Activated naive CD8-positive, alpha-beta T cell treated with anti-CD3 and anti-CD28 coated beads, Interleukin-2, amount 50 U/mL, for 24 hours (primary cell): ENCODE measurements around the gene OBI1.
"Not testable (repeated sequence)": the region's sequence is repeated elsewhere in the genome, so short reads cannot be mapped to it uniquely, and the experiment has no call there.

ENCODE experiments used
- ATAC-seq: fragments of 150-1000 bp; cut with Tn5 transposase; one replicate; pipeline ENCODE4 v1.10.0; 2021
- DNase-seq: peaks from one replicate; pipeline ENCODE4 v3.0.0; 2021
- H3K27ac Mint-ChIP-seq: one replicate; pipeline ENCODE4 v1.8.0; 2021; ENCODE audit warnings: mild to moderate bottlenecking, mixed read lengths
- H3K27me3 Mint-ChIP-seq: one replicate; pipeline ENCODE4 v1.8.0; 2021; ENCODE audit warnings: mixed read lengths
- H3K36me3 Mint-ChIP-seq: one replicate; pipeline ENCODE4 v1.8.0; 2021; ENCODE audit warnings: low read depth, mixed read lengths
- H3K4me1 Mint-ChIP-seq: one replicate; pipeline ENCODE4 v1.8.0; 2021; ENCODE audit warnings: mixed read lengths
- H3K4me3 Mint-ChIP-seq: one replicate; pipeline ENCODE4 v1.8.0; 2021; ENCODE audit warnings: mild to moderate bottlenecking, moderate library complexity, mixed read lengths
- H3K9me3 Mint-ChIP-seq: one replicate; pipeline ENCODE4 v1.8.0; 2021; ENCODE audit warnings: mixed read lengths

The OBI1 gene

GRCh38 chr13:78657699-78658629, 991 bp downstream of the OBI1 start:
- no peak for DNase-seq
- peak overlapping the region; percentile 99 for H3K4me3 Mint-ChIP-seq
- H3K4me1 Mint-ChIP-seq, result peaks cover 41% of the 10 kb centered on the region
- H3K36me3 Mint-ChIP-seq, result peaks cover 15% of the 10 kb centered on the region
- H3K9me3 Mint-ChIP-seq, result no peaks in the 10 kb centered on the region
- no peaks in the 10 kb centered on the region for H3K27me3 Mint-ChIP-seq
- peak overlapping the region; percentile 99 for H3K27ac Mint-ChIP-seq
- peak; percentile 20 for ATAC-seq

GRCh38 chr13:78655906-78656305, 3.0 kb downstream of the OBI1 start:
- H3K4me1 Mint-ChIP-seq, result peaks cover 39% of the 10 kb centered on the region
- no peak overlapping the region for H3K4me3 Mint-ChIP-seq
- no peaks in the 10 kb centered on the region for H3K9me3 Mint-ChIP-seq
- ATAC-seq, result no peak
- H3K27me3 Mint-ChIP-seq, result no peaks in the 10 kb centered on the region
- H3K27ac Mint-ChIP-seq, result no peak overlapping the region
- peaks cover 15% of the 10 kb centered on the region for H3K36me3 Mint-ChIP-seq
- no peak for DNase-seq

GRCh38 chr13:78655007-78655406, 3.9 kb downstream of the OBI1 start:
- Mint-ChIP-seq H3K27me3 (no peaks in the 10 kb centered on the region), H3K4me1 (peaks cover 39% of the 10 kb centered on the region), H3K27ac (no peak overlapping the region), H3K36me3 (peaks cover 15% of the 10 kb centered on the region), H3K4me3 (no peak overlapping the region), H3K9me3 (no peaks in the 10 kb centered on the region)
- DNase-seq (no peak), ATAC-seq (no peak)

- H3K36me3 Mint-ChIP-seq, result peaks cover 15% of the 10 kb centered on the region
- DNase-seq (no peak), ATAC-seq (peak; percentile 33)
- H3K27ac Mint-ChIP-seq, result no peak overlapping the region
- H3K4me1 Mint-ChIP-seq, result peaks cover 21% of the 10 kb centered on the region
- H3K4me3 Mint-ChIP-seq, result no peak overlapping the region
- H3K27me3 Mint-ChIP-seq, result no peaks in the 10 kb centered on the region
- H3K9me3 Mint-ChIP-seq, result no peaks in the 10 kb centered on the region
Observed at GRCh38 chr13:78652651-78653050, 6.3 kb downstream of the OBI1 start.

- H3K4me1 Mint-ChIP-seq, result peaks cover 17% of the 10 kb centered on the region
- H3K27ac Mint-ChIP-seq, result no peak overlapping the region
- peak; percentile 75 for ATAC-seq
- H3K9me3 Mint-ChIP-seq, result no peaks in the 10 kb centered on the region
- H3K4me3 Mint-ChIP-seq, result no peak overlapping the region
- H3K36me3 Mint-ChIP-seq, result peaks cover 13% of the 10 kb centered on the region
- H3K27me3 Mint-ChIP-seq, result no peaks in the 10 kb centered on the region
- DNase-seq, result no peak
Observed at GRCh38 chr13:78650717-78651083, 8.3 kb downstream of the OBI1 start.

GRCh38 chr13:78649997-78650716, 8.8 kb downstream of the OBI1 start:
- DNase-seq (no peak), ATAC-seq (peak; percentile 28)
- Mint-ChIP-seq H3K27ac (no peak overlapping the region), H3K4me1 (peaks cover 14% of the 10 kb centered on the region), H3K9me3 (no peaks in the 10 kb centered on the region), H3K27me3 (no peaks in the 10 kb centered on the region), H3K4me3 (no peak overlapping the region), H3K36me3 (peaks cover 10% of the 10 kb centered on the region)

- not testable (repeated sequence) for H3K4me1 Mint-ChIP-seq
Observed at GRCh38 chr13:78647109-78647678, 11.8 kb downstream of the OBI1 start.

GRCh38 chr13:78638216-78638615, 20.7 kb downstream of the OBI1 start:
- no peaks in the 10 kb centered on the region for H3K27me3 Mint-ChIP-seq
- no peak overlapping the region for H3K4me3 Mint-ChIP-seq
- H3K4me1 Mint-ChIP-seq, result peaks cover 6% of the 10 kb centered on the region
- no peak overlapping the region for H3K27ac Mint-ChIP-seq
- H3K9me3 Mint-ChIP-seq, result no peaks in the 10 kb centered on the region
- ATAC-seq (no peak), DNase-seq (no peak)
- peaks cover 78% of the 10 kb centered on the region for H3K36me3 Mint-ChIP-seq

More at GRCh38 chr13:78647109-78647678, 11.8 kb downstream of the OBI1 start:
- H3K27ac Mint-ChIP-seq, H3K27me3 Mint-ChIP-seq, DNase-seq, H3K4me3 Mint-ChIP-seq, ATAC-seq, H3K9me3 Mint-ChIP-seq: not testable (repeated sequence)
- peaks cover 13% of the 10 kb centered on the region for H3K36me3 Mint-ChIP-seq

- Mint-ChIP-seq H3K27me3 (no peaks in the 10 kb centered on the region), H3K9me3 (no peaks in the 10 kb centered on the region), H3K36me3 (peaks cover 84% of the 10 kb centered on the region), H3K4me3 (no peak overlapping the region), H3K27ac (no peak overlapping the region), H3K4me1 (peaks cover 6% of the 10 kb centered on the region)
- DNase-seq, result no peak
- ATAC-seq, result no peak
Observed at GRCh38 chr13:78636495-78636894, 22.5 kb downstream of the OBI1 start.

- peaks cover 87% of the 10 kb centered on the region for H3K36me3 Mint-ChIP-seq
Observed at GRCh38 chr13:78632996-78633395, 26.0 kb downstream of the OBI1 start.

GRCh38 chr13:78631077-78631476, 27.9 kb downstream of the OBI1 start:
- DNase-seq (no peak), ATAC-seq (no peak)
- no peaks in the 10 kb centered on the region for H3K27me3 Mint-ChIP-seq
- no peaks in the 10 kb centered on the region for H3K9me3 Mint-ChIP-seq
- no peak overlapping the region for H3K27ac Mint-ChIP-seq
- H3K36me3 Mint-ChIP-seq, result peaks cover 85% of the 10 kb centered on the region
- no peaks in the 10 kb centered on the region for H3K4me1 Mint-ChIP-seq
- no peak overlapping the region for H3K4me3 Mint-ChIP-seq

More at GRCh38 chr13:78632996-78633395, 26.0 kb downstream of the OBI1 start:
- Mint-ChIP-seq H3K9me3 (no peaks in the 10 kb centered on the region), H3K27me3 (no peaks in the 10 kb centered on the region), H3K4me1 (no peaks in the 10 kb centered on the region), H3K27ac (no peak overlapping the region), H3K4me3 (no peak overlapping the region)
- ATAC-seq (no peak), DNase-seq (no peak)

GRCh38 chr13:78630511-78630910, 28.4 kb downstream of the OBI1 start:
- Mint-ChIP-seq H3K27me3 (no peaks in the 10 kb centered on the region), H3K36me3 (peaks cover 83% of the 10 kb centered on the region), H3K27ac (no peak overlapping the region), H3K4me3 (no peak overlapping the region), H3K4me1 (no peaks in the 10 kb centered on the region), H3K9me3 (no peaks in the 10 kb centered on the region)
- ATAC-seq (no peak), DNase-seq (no peak)

- H3K4me3 Mint-ChIP-seq, result no peak overlapping the region
- no peak overlapping the region for H3K27ac Mint-ChIP-seq
- DNase-seq (no peak), ATAC-seq (no peak)
- no peaks in the 10 kb centered on the region for H3K4me1 Mint-ChIP-seq
- peaks cover 66% of the 10 kb centered on the region for H3K36me3 Mint-ChIP-seq
- no peaks in the 10 kb centered on the region for H3K27me3 Mint-ChIP-seq
- H3K9me3 Mint-ChIP-seq, result no peaks in the 10 kb centered on the region
Observed at GRCh38 chr13:78625384-78625783, 33.6 kb downstream of the OBI1 start.

GRCh38 chr13:78623132-78623531, 35.8 kb downstream of the OBI1 start:
- no peaks in the 10 kb centered on the region for H3K27me3 Mint-ChIP-seq
- no peak for ATAC-seq
- no peaks in the 10 kb centered on the region for H3K4me1 Mint-ChIP-seq
- no peak overlapping the region for H3K27ac Mint-ChIP-seq
- no peak for DNase-seq
- H3K4me3 Mint-ChIP-seq, result no peak overlapping the region
- peaks cover 58% of the 10 kb centered on the region for H3K36me3 Mint-ChIP-seq
- H3K9me3 Mint-ChIP-seq, result no peaks in the 10 kb centered on the region
